ENCODE results near the gene L3MBTL4.

Gene L3MBTL4

DNA sequence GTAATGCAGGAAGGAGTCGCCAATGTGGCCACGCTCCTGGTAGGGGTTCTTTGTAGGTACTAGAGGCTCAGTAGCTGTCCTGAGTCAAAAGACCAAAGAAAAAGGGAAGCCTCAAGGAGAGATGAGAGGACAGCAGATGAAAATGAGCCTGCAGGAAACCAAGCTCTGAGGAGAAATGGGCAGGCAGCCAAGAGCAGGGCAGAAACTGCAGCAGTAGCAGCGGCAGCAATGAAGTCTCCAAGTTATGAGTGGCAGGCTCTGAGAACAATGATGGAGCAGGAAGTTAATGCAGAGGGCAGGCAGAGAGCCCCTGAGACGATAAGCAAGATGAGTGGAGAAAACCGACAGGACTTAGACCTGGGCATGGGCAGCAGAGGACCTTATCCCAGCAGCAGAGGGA lies 471.2 kb downstream of the L3MBTL4 start:
- TF ChIP-seq TEAD4 (IDR thresholded peaks at IDR 0.05) (no peak), YY1 (IDR thresholded peaks at IDR 0.05; ENCODE audit: low read depth) (no peak), EP300 (IDR thresholded peaks at IDR 0.05; ENCODE audit: borderline replicate concordance) (no peak)

DNA sequence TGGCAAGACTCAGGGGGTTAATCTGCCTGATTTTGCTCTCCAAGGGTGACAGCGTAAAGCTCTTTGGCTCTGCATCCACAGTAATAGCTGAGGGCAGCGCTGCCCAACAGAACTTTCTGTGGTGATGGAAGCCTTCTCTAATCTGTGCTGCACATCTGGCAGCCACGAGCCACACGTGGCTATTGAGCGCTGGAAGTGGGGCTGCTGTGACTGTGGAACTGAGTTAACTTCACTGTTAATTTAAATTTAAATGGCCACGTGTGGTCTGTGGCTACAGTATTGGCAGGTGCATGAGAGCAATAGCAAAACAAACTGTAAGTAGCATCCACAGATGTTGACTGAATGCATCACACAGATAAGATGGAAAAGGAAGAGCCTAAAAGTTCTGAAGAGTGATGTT lies 472.1 kb downstream of the L3MBTL4 start:
- no peak for TF ChIP-seq EP300 (IDR thresholded peaks at IDR 0.05; ENCODE audit: borderline replicate concordance)
- no peak for TF ChIP-seq ZBTB7A (IDR thresholded peaks at IDR 0.05; ENCODE audit: low read depth)
- no peak for TF ChIP-seq CEBPB (IDR thresholded peaks at IDR 0.05)
- no peak for TF ChIP-seq EGR1 (IDR thresholded peaks at IDR 0.05)
- TF ChIP-seq, protein P1, sequence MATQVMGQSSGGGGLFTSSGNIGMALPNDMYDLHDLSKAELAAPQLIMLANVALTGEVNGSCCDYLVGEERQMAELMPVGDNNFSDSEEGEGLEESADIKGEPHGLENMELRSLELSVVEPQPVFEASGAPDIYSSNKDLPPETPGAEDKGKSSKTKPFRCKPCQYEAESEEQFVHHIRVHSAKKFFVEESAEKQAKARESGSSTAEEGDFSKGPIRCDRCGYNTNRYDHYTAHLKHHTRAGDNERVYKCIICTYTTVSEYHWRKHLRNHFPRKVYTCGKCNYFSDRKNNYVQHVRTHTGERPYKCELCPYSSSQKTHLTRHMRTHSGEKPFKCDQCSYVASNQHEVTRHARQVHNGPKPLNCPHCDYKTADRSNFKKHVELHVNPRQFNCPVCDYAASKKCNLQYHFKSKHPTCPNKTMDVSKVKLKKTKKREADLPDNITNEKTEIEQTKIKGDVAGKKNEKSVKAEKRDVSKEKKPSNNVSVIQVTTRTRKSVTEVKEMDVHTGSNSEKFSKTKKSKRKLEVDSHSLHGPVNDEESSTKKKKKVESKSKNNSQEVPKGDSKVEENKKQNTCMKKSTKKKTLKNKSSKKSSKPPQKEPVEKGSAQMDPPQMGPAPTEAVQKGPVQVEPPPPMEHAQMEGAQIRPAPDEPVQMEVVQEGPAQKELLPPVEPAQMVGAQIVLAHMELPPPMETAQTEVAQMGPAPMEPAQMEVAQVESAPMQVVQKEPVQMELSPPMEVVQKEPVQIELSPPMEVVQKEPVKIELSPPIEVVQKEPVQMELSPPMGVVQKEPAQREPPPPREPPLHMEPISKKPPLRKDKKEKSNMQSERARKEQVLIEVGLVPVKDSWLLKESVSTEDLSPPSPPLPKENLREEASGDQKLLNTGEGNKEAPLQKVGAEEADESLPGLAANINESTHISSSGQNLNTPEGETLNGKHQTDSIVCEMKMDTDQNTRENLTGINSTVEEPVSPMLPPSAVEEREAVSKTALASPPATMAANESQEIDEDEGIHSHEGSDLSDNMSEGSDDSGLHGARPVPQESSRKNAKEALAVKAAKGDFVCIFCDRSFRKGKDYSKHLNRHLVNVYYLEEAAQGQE (IDR thresholded peaks at IDR 0.05; ENCODE audit: low read depth) = no peak
- no peak for TF ChIP-seq FOXM1 (IDR thresholded peaks at IDR 0.05; ENCODE audit: borderline replicate concordance, low read depth)
- no peak for TF ChIP-seq YY1 (IDR thresholded peaks at IDR 0.05; ENCODE audit: low read depth)
- no peak for TF ChIP-seq TEAD4 (IDR thresholded peaks at IDR 0.05)
- TF ChIP-seq CREB1 (IDR thresholded peaks at IDR 0.05; ENCODE audit: low read depth) = no peak
- TF ChIP-seq, protein P2, sequence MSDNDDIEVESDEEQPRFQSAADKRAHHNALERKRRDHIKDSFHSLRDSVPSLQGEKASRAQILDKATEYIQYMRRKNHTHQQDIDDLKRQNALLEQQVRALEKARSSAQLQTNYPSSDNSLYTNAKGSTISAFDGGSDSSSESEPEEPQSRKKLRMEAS (IDR thresholded peaks at IDR 0.05) = no peak
- no peak for TF ChIP-seq TCF12 (IDR thresholded peaks at IDR 0.05; ENCODE audit: low read depth)
- TF ChIP-seq, protein P3, sequence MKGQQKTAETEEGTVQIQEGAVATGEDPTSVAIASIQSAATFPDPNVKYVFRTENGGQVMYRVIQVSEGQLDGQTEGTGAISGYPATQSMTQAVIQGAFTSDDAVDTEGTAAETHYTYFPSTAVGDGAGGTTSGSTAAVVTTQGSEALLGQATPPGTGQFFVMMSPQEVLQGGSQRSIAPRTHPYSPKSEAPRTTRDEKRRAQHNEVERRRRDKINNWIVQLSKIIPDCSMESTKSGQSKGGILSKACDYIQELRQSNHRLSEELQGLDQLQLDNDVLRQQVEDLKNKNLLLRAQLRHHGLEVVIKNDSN (IDR thresholded peaks at IDR 0.05) = no peak
- no peak for TF ChIP-seq TAF1 (IDR thresholded peaks at IDR 0.05; ENCODE audit: low read depth)

DNA sequence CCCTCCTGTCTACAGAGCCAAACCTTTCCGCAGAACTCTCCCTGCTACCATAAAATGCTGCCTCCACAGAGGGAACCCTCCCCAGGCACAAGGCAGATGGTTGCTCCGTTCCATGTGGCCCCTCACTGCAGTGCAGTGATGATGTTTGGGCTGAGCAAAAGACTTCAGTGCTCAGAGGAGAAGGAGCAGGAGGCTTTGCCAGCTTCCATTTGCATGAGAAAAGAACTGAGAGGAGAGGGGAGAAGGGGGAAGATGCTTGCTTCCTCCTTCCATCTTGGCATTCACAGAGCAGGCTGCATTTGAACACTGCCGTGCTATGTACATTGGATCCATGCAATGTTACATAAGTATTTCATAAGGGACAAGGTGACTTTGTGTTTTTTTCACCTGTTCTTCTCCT lies 472.8 kb downstream of the L3MBTL4 start:
- TF ChIP-seq TEAD4 (IDR thresholded peaks at IDR 0.05) (no peak), TCF12 (IDR thresholded peaks at IDR 0.05; ENCODE audit: low read depth) (no peak)

DNA sequence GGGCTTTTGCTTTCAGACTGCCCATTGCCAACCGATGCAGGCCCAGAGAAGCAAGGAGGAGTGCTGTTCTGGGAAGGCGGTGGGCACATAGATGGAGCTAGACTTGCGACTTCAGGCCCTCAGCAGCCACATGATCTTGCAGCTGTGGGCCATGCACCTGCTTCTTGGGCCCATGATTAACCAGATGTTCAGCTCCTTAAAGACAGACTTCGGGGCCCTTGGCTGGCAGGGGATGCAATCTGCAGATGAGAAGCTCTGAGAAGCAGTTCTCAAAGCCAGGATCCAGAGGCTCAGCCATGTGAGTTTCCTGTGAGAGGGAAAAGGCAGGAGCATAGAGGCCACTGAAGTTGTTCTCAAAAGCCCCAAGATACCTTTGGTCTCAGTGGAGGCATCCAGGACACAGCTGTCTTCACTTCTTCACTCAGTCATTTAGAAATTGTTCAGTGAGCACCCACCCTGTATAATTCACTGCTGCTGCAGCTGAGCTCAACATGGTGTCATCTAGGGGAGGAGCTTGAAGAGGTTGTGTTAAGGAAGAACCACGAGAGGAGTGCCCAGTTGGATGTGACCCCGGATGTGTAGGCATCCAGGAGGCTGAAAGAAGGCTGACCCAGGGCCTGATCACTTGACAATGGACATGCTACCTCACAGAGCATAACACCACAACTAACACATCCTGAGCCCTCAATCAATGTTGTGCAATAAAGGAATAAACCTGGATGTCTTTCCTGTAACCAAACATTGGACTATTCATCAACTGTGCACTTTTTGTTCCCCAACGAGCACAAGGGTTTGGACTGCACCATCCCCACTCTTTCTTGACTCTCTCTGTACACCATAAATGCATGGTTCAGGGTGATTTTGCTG lies 474.7 kb downstream of the L3MBTL4 start:
- TF ChIP-seq TEAD4 (IDR thresholded peaks at IDR 0.05) (no peak), RAD21 (IDR thresholded peaks at IDR 0.05; ENCODE audit: low read depth) (no peak), YY1 (IDR thresholded peaks at IDR 0.05; ENCODE audit: low read depth) (no peak)
- TF ChIP-seq, protein P3 (IDR thresholded peaks at IDR 0.05) = no peak

DNA sequence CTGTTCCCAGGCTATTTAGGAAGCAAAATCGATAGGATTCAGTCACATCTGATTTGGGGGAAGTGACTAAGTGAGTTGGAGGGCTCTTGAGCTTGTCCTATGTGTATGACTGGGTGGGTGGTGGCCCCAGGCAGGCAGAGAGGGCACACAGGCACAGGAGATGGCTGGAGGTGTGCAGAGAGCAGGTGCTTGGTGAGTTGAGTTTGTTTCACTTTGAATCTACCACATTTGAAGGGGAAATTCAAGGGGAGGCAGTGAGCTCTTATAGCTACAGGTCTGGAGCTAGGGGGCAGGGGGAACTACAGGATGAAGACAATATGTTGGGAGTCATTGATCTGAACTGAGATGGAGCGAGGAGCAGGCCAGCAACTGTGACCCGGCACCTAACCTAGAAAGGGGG lies 476.9 kb downstream of the L3MBTL4 start:
- TF ChIP-seq, protein P1 (IDR thresholded peaks at IDR 0.05; ENCODE audit: low read depth) = no peak
- TF ChIP-seq TEAD4 (IDR thresholded peaks at IDR 0.05) (no peak), EGR1 (IDR thresholded peaks at IDR 0.05) (no peak), CEBPB (IDR thresholded peaks at IDR 0.05) (no peak), CREB1 (IDR thresholded peaks at IDR 0.05; ENCODE audit: low read depth) (no peak), NFIC (IDR thresholded peaks at IDR 0.05) (no peak), RAD21 (IDR thresholded peaks at IDR 0.05; ENCODE audit: low read depth) (no peak), TAF1 (IDR thresholded peaks at IDR 0.05; ENCODE audit: low read depth) (no peak), FOXM1 (IDR thresholded peaks at IDR 0.05; ENCODE audit: borderline replicate concordance, low read depth) (no peak)
- TF ChIP-seq, protein P3 (IDR thresholded peaks at IDR 0.05) = no peak
- TF ChIP-seq, protein P2 (IDR thresholded peaks at IDR 0.05) = no peak

DNA sequence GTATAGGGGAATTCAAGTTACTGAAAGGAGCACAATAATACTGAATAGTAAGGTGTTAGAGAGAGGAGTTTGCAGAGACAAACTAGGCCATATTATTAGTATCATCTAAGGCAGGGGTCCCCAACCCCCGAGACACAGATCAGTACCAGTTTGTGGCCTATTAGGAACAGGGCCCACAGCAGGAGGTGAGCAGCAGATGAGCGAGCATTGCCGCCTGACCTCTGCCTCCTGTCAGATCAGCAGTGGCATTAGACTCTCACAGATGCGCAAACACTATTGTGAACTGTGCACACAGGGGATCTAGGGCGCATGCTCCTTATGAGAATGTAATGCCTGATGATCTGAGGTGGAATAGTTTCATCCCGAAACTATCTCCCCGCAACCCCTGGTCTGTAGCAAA lies 477.6 kb downstream of the L3MBTL4 start:
- no peak for TF ChIP-seq EGR1 (IDR thresholded peaks at IDR 0.05)
- TF ChIP-seq EP300 (IDR thresholded peaks at IDR 0.05; ENCODE audit: borderline replicate concordance) = no peak
- TF ChIP-seq CREB1 (IDR thresholded peaks at IDR 0.05; ENCODE audit: low read depth) = no peak
- TF ChIP-seq CEBPB (IDR thresholded peaks at IDR 0.05) = no peak
- TF ChIP-seq TAF1 (IDR thresholded peaks at IDR 0.05; ENCODE audit: low read depth) = no peak
- no peak for TF ChIP-seq YY1 (IDR thresholded peaks at IDR 0.05; ENCODE audit: low read depth)
- TF ChIP-seq, protein P2 (IDR thresholded peaks at IDR 0.05) = no peak
- TF ChIP-seq FOXM1 (IDR thresholded peaks at IDR 0.05; ENCODE audit: borderline replicate concordance, low read depth) = no peak
- TF ChIP-seq ZBTB7A (IDR thresholded peaks at IDR 0.05; ENCODE audit: low read depth) = no peak
- no peak for TF ChIP-seq TCF12 (IDR thresholded peaks at IDR 0.05; ENCODE audit: low read depth)
- TF ChIP-seq, protein P1 (IDR thresholded peaks at IDR 0.05; ENCODE audit: low read depth) = no peak
- no peak for TF ChIP-seq RAD21 (IDR thresholded peaks at IDR 0.05; ENCODE audit: low read depth)
- TF ChIP-seq, protein P3 (IDR thresholded peaks at IDR 0.05) = no peak
- no peak for TF ChIP-seq NFIC (IDR thresholded peaks at IDR 0.05)
- no peak for TF ChIP-seq TEAD4 (IDR thresholded peaks at IDR 0.05)
